Peyer's patch (tissue), 4 donors: Measurements from ENCODE around the gene MAML2. TPM values are rescaled to one million over a fixed set of nuclear protein-coding genes. Genes with fewer than 3 reads are reported as not detected.

Experiments
- DNase-seq, 3 donors: peaks; one replicate each; pipeline ENCODE4 v3.0.0-alpha.2; 2017 to 2019
- H3K27ac ChIP-seq, 4 donors: fragments of 200-600 bp; sonication (generic); one replicate each; pipeline ENCODE4 v1.5.1; 2016 to 2019
- H3K27me3 ChIP-seq, 2 donors: fragments of 200-600 bp; sonication (generic); one replicate each; pipeline ENCODE4 v1.5.1; 2019
- H3K36me3 ChIP-seq, 3 donors: fragments of 200-600 bp; sonication (generic); one replicate each; pipeline ENCODE4 v1.5.1; 2016 to 2019
- H3K4me1 ChIP-seq, 4 donors: fragments of 200-600 bp; sonication (generic); one replicate each; pipeline ENCODE4 v1.5.1; 2016 to 2019
- H3K4me3 ChIP-seq, 4 donors: fragments of 200-600 bp; sonication (generic); 1 replicate in 3 of 4; 2 replicates in 1 of 4; pipeline ENCODE4 v1.5.1; 2016 to 2019; ENCODE audit warnings: mild to moderate bottlenecking in 1 of 4
- H3K9me3 ChIP-seq, 4 donors: fragments of 200-600 bp; sonication (generic); one replicate each; pipeline ENCODE4 v1.5.1; 2016 to 2019; ENCODE audit warnings: mild to moderate bottlenecking in 1 of 4
- CTCF ChIP-seq, 6 experiments: fragments of 450-650 bp in 4 of 6; fragments of 200-600 bp in 2 of 6; sonication (generic) in 1 of 6; IDR thresholded peaks; one replicate each; pipeline ENCODE4 v1.5.1; 2017 to 2019; ENCODE audit warnings: antibody characterized with exemption in 6 of 6, mild to moderate bottlenecking in 3 of 6, moderate library complexity in 1 of 6
- POLR2A ChIP-seq, 2 donors: fragments of 450-650 bp; IDR thresholded peaks; one replicate each; pipeline ENCODE4 v1.5.1; 2017; ENCODE audit warnings: antibody characterized with exemption in 2 of 2, mild to moderate bottlenecking in 2 of 2, moderate library complexity in 2 of 2
- total RNA-seq, 4 donors: library from RNA; depleted of rRNA; stranded (reverse); fragments of >200 nt; gene quantifications; one replicate each; pipeline ENCODE4 v1.1.0, GENCODE V29; 2016

Gene MAML2
- total RNA-seq, 4 donors from 2014 or later: 8.4 to 60.2 (median 22.7) TPM

GRCh38 chr11:96317571-96317970 is 25.4 kb downstream of the MAML2 start:
- no peak for DNase-seq
- H3K4me3 ChIP-seq: no peak overlapping the region
- H3K9me3 ChIP-seq: no peaks in the 10 kb centered on the region
- no peak for TF ChIP-seq POLR2A (IDR thresholded peaks at IDR 0.05)
- no peak for TF ChIP-seq CTCF (IDR thresholded peaks at IDR 0.05)
- no peaks in the 10 kb centered on the region for H3K36me3 ChIP-seq
- H3K27ac ChIP-seq: no peak overlapping the region
- no peaks in the 10 kb centered on the region for H3K27me3 ChIP-seq
- H3K4me1 ChIP-seq: peaks cover 0 to 33% (median 3%) of the 10 kb centered on the region in 4 donors

- H3K27ac ChIP-seq: no peak overlapping the region
- H3K9me3 ChIP-seq: no peaks in the 10 kb centered on the region
- DNase-seq: no peak
- TF ChIP-seq CTCF (IDR thresholded peaks at IDR 0.05): no peak
- TF ChIP-seq POLR2A (IDR thresholded peaks at IDR 0.05): no peak
- no peaks in the 10 kb centered on the region for H3K36me3 ChIP-seq
- no peaks in the 10 kb centered on the region for H3K27me3 ChIP-seq
- H3K4me1 ChIP-seq: peaks cover 0 to 33% (median 3%) of the 10 kb centered on the region in 4 donors
- H3K4me3 ChIP-seq: no peak overlapping the region
These were observed 26.1 kb downstream of the MAML2 start for GRCh38 chr11:96316869-96317268.

GRCh38 chr11:96315476-96315875 is 27.5 kb downstream of the MAML2 start:
- Histone ChIP-seq H3K4me3 (no peak overlapping the region), H3K36me3 (no peaks in the 10 kb centered on the region), H3K27ac (peak overlapping the region in 1 of 4 donors; percentile 28), H3K4me1 (peaks cover 0 to 40% (median 3%) of the 10 kb centered on the region in 4 donors), H3K9me3 (no peaks in the 10 kb centered on the region), H3K27me3 (no peaks in the 10 kb centered on the region)
- DNase-seq: no peak
- TF ChIP-seq CTCF (IDR thresholded peaks at IDR 0.05): no peak
- no peak for TF ChIP-seq POLR2A (IDR thresholded peaks at IDR 0.05)

- no peaks in the 10 kb centered on the region for H3K36me3 ChIP-seq
- TF ChIP-seq CTCF (IDR thresholded peaks at IDR 0.05) (no peak), POLR2A (IDR thresholded peaks at IDR 0.05) (no peak)
- H3K27me3 ChIP-seq: no peaks in the 10 kb centered on the region
- no peak for DNase-seq
- H3K4me1 ChIP-seq: peaks cover 0 to 40% (median 3%) of the 10 kb centered on the region in 4 donors
- no peak overlapping the region for H3K4me3 ChIP-seq
- H3K9me3 ChIP-seq: no peaks in the 10 kb centered on the region
- peak overlapping the region in 2 of 4 donors; percentile 30 to 48 for H3K27ac ChIP-seq
These were observed 28.5 kb downstream of the MAML2 start for GRCh38 chr11:96314326-96315020.

- no peaks in the 10 kb centered on the region for H3K9me3 ChIP-seq
- no peak for DNase-seq
- TF ChIP-seq POLR2A (IDR thresholded peaks at IDR 0.05) (no peak), CTCF (IDR thresholded peaks at IDR 0.05) (no peak)
- peak overlapping the region in 1 of 4 donors; percentile 0 for H3K27ac ChIP-seq
- no peaks in the 10 kb centered on the region for H3K36me3 ChIP-seq
- H3K4me1 ChIP-seq: peaks cover 0 to 44% (median 3%) of the 10 kb centered on the region in 4 donors
- H3K27me3 ChIP-seq: no peaks in the 10 kb centered on the region
- no peak overlapping the region for H3K4me3 ChIP-seq
These were observed 29.8 kb downstream of the MAML2 start for GRCh38 chr11:96313163-96313562.
